Coronary artery (tissue), 2 donors: ENCODE measurements around the gene TMEM59L.

ENCODE experiments used
- DNase-seq: peaks from one replicate; pipeline ENCODE4 v3.0.0-alpha.2; 2017; ENCODE audit warnings: low spot score
- H3K27ac ChIP-seq, 2 donors: fragments of 200-600 bp; sonication (generic); one replicate each; pipeline ENCODE4 v1.5.1; 2016 to 2019
- H3K4me3 ChIP-seq: fragments of 200-600 bp; sonication (generic); 2 replicates; pipeline ENCODE4 v1.5.1; 2016; ENCODE audit warnings: mild to moderate bottlenecking, moderate library complexity
- CTCF ChIP-seq: fragments of 200-600 bp; sonication (generic); IDR thresholded peaks from one replicate; pipeline ENCODE4 v1.5.1; 2019; ENCODE audit warnings: antibody characterized with exemption

Gene TMEM59L

DNA sequence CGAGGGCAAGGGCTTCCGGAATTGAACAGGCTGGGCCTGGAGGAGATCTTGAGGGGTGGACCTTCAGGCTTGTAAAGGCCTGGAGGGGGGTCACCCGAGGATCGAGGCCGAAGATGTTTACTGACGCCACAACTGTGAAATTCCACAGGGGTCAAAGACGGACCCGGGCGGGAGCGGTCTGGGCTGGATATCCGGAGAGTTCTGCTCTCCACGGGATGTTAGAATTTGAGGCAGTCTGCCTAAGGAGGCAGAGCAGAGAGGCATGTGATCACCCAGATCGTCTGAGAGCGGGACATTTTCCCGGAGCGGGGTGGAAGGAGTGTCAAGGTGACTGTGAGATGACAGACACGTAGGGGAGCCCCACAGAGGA, 37.3 kb downstream of the TMEM59L start:
- H3K4me3 ChIP-seq = peak overlapping the region; percentile 59
- DNase-seq = peak; percentile 93
- TF ChIP-seq CTCF = no peak

DNA sequence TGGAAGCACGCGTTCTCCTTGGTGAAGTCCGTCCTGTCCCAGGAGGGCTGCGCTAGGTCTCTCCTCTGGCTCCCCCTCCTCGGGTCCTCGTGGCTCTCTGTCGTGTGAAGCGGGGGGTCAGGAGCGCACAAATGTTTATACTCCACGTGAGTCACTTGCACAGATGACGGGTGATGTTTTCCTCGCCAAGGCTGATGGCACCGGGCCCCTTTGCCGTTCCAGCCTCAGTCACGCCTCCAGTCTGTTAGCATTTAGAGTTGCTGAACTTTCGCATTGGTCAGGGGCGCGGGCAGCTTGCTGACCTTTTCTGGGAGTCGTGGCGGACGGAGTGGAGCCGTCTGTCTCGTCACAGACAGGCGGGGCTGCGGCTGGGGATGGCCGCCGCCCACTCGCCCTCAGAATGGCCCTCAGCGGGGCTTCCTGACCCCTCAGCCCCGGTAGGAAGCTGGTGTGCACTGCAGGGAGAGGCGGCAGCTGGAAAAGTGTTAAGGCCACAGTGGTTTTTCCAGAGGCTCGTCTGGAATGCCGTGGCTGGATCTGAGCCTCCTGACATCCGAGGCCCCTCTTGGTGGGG, 37.9 kb downstream of the TMEM59L start:
- Histone ChIP-seq H3K27ac (peak overlapping the region; percentile 96 to 98), H3K4me3 (peak overlapping the region; percentile 59)
- peak; percentile 98 for DNase-seq
- no peak for TF ChIP-seq CTCF

More for the DNA sequence above, 37.3 kb downstream of the TMEM59L start:
- peak overlapping the region; percentile 96 to 98 for H3K27ac ChIP-seq

DNA sequence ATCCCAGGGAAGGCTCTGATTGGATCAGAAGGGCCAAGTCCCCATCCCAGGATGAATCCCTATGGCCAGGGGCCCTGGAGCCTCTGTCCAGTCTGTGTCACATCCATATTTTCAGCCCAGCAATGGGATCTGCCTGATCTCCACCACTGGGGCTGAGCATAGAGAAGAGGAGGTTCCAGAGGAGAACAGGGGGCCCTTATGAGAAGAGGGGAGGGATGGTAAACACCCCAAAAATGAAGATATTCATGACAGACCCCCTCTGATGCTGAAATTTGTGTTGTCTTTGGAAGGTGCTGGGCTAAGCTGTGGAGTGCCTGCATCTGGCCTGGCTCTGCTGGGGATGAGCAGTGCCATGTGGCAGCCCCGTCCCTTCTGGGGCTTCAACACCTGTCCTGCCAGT, 38.6 kb downstream of the TMEM59L start:
- Histone ChIP-seq H3K4me3 (peak overlapping the region; percentile 59), H3K27ac (peak overlapping the region; percentile 96 to 98)
- no peak for TF ChIP-seq CTCF
- DNase-seq = no peak

- no peak overlapping the region for H3K4me3 ChIP-seq
- DNase-seq = peak; percentile 72
- no peak for TF ChIP-seq CTCF
- H3K27ac ChIP-seq = peak overlapping the region; percentile 96 to 98
These were observed 39.1 kb downstream of the TMEM59L start for GRCh38 chr19:18651733-18652132.

GRCh38 chr19:18653853-18654252, 41.2 kb downstream of the TMEM59L start:
- Histone ChIP-seq H3K4me3 (no peak overlapping the region), H3K27ac (peak overlapping the region in 1 of 2 donors; percentile 47)
- no peak for DNase-seq
- TF ChIP-seq CTCF = no peak

- no peak for DNase-seq
- Histone ChIP-seq H3K4me3 (no peak overlapping the region), H3K27ac (peak overlapping the region in 1 of 2 donors; percentile 47)
- TF ChIP-seq CTCF = no peak
These were observed 41.8 kb downstream of the TMEM59L start for GRCh38 chr19:18654469-18654868.

DNA sequence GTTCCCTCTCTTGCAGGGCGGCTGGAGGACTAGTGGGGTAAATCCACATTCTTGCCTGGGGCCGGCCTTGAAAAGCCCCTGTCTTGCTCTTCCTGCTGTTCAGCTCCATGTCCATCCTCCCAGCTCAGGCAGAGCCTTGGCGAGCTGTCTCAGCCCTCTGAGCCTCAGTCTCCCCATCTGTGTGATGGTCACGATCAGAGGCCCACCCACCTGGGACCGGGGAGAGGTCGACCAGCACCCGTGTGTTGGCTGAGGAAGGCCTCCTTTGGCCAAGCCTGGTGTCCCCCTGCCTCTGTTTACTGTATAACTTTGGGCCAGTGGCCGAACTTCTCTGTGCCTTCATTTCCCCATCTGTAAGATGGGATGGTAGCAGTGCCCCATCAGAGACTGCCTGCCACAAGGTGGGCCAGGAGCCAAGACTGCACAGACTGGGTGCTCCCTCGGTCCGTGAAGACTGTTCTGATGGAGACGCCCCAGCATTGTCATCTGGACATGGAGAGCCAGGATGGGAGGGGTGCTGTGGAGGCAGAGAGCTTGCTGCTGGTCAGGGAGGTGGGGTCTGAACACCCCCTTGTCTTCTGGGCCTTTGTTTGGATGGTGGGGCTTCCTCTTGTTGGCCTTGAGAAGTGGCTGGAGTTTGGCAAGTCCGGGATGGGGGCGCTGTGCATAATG, 42.6 kb downstream of the TMEM59L start:
- H3K27ac ChIP-seq = peak overlapping the region; percentile 98
- H3K4me3 ChIP-seq = no peak overlapping the region
- no peak for TF ChIP-seq CTCF
- peak; percentile 73 for DNase-seq
